NOMO-1 treated with DMSO at 0.1 percent for 48 hours (cell line): Measurements from ENCODE around the gene MARCHF3.
"Not testable (repeated sequence)": the region's sequence is repeated elsewhere in the genome, so short reads cannot be mapped to it uniquely, and the experiment has no call there.

Experiments
- DNase-seq: peaks from one replicate; lab custom pipeline; 2025; ENCODE audit not compliant: unreplicated experiment; lab: John Stamatoyannopoulos, UW

MARCHF3 gene

GRCh38 chr5:127030259-127031146 lies at the start of gene MARCHF3:
TSS of gene MARCHF3 (minus strand) at chr5:127030558. CDS start at chr5:126918171, 112,387 bp downstream.
- DNase-seq, result peak; percentile 97

- DNase-seq, result peak; percentile 73
Observed at GRCh38 chr5:127079994-127080491, 49.7 kb upstream of the MARCHF3 start.

GRCh38 chr5:127077366-127077765 lies 47.0 kb upstream of the MARCHF3 start:
- no peak for DNase-seq

GRCh38 chr5:127076315-127077129 lies 46.2 kb upstream of the MARCHF3 start:
- no peak for DNase-seq

GRCh38 chr5:127074466-127074865 lies 44.1 kb upstream of the MARCHF3 start:
- DNase-seq, result no peak

GRCh38 chr5:127072861-127073846 lies 42.8 kb upstream of the MARCHF3 start, which contains the start of gene C5orf63:
TSS of gene C5orf63 (minus strand) at chr5:127073502. CDS start at chr5:127058995, 14,507 bp downstream.
- peak; percentile 67 for DNase-seq

- DNase-seq, result no peak
Observed at GRCh38 chr5:127070243-127070642, 39.9 kb upstream of the MARCHF3 start.

GRCh38 chr5:127068493-127069214 lies 38.3 kb upstream of the MARCHF3 start:
- no peak for DNase-seq

- DNase-seq, result no peak
Observed at GRCh38 chr5:127066721-127067120, 36.4 kb upstream of the MARCHF3 start.

GRCh38 chr5:127064253-127064840 lies 34.0 kb upstream of the MARCHF3 start:
- DNase-seq, result no peak

- no peak for DNase-seq
Observed at GRCh38 chr5:127063257-127063913, 33.0 kb upstream of the MARCHF3 start.

GRCh38 chr5:127061956-127062355 lies 31.6 kb upstream of the MARCHF3 start:
- DNase-seq, result no peak

- no peak for DNase-seq
Observed at GRCh38 chr5:127061537-127061936, 31.2 kb upstream of the MARCHF3 start.

- no peak for DNase-seq
Observed at GRCh38 chr5:127060470-127060985, 30.2 kb upstream of the MARCHF3 start.

- no peak for DNase-seq
Observed at GRCh38 chr5:127056896-127057295, 26.5 kb upstream of the MARCHF3 start.

GRCh38 chr5:127055880-127056653 lies 25.7 kb upstream of the MARCHF3 start:
- DNase-seq, result peak; percentile 10

- DNase-seq, result not testable (repeated sequence)
Observed at GRCh38 chr5:127053551-127053950, 23.2 kb upstream of the MARCHF3 start.

GRCh38 chr5:127053049-127053448 lies 22.7 kb upstream of the MARCHF3 start:
- DNase-seq, result no peak
